Fibroblast of lung (primary cell): ENCODE results near the gene RASGRF2. TPM values are rescaled to one million over a fixed set of nuclear protein-coding genes. Genes with fewer than 3 reads are reported as not detected.

Experiments used
- DNase-seq, 2 donors: peaks; one replicate each; pipeline versions ENCODE4 v3.0.0 to v3.0.0-alpha.2; 2010; ENCODE audit warnings: low read depth in 2 of 2
- H2AFZ ChIP-seq: 2 replicates; pipeline ENCODE4 v1.5.1; 2012; ENCODE audit warnings: low read length, control low read depth, inconsistent platforms
- H3K27ac ChIP-seq: 2 replicates; pipeline ENCODE4 v1.5.1; 2011; ENCODE audit warnings: low read length, control low read depth; ENCODE audit not compliant: insufficient read depth
- H3K27me3 ChIP-seq: 2 replicates; pipeline ENCODE4 v1.5.1; 2011; ENCODE audit warnings: mild to moderate bottlenecking, low read length; ENCODE audit not compliant: control insufficient read depth, insufficient read depth
- H3K36me3 ChIP-seq: 2 replicates; pipeline ENCODE4 v1.5.1; 2011; ENCODE audit warnings: low read length; ENCODE audit not compliant: control insufficient read depth, insufficient read depth
- H3K4me1 ChIP-seq: 2 replicates; pipeline ENCODE4 v1.5.1; 2011; ENCODE audit warnings: low read length; ENCODE audit not compliant: control insufficient read depth, insufficient read depth; ENCODE audit errors: extremely low read depth
- H3K4me2 ChIP-seq: 2 replicates; pipeline ENCODE4 v1.5.1; 2011; ENCODE audit warnings: low read length, control low read depth; ENCODE audit not compliant: insufficient read depth; ENCODE audit errors: extremely low read depth
- H3K4me3 ChIP-seq, 4 experiments: fragments of 200-600 bp in 1 of 4; sonication (generic) in 1 of 4; replicated peaks in 1 of 4; 2 replicates each; pipeline ENCODE4 v1.5.1; 2011 to 2016; ENCODE audit warnings: low read length in 4 of 4, low read depth in 3 of 4, mild to moderate bottlenecking in 3 of 4, control low read depth in 2 of 4, inconsistent platforms in 1 of 4, mixed read lengths in 1 of 4; ENCODE audit not compliant: insufficient read depth in 1 of 4; ENCODE audit errors: control extremely low read depth in 1 of 4
- H3K79me2 ChIP-seq: 2 replicates; pipeline ENCODE4 v1.5.1; 2012; ENCODE audit warnings: mild to moderate bottlenecking, low read length, inconsistent platforms; ENCODE audit not compliant: control insufficient read depth, insufficient read depth
- H3K9ac ChIP-seq: 2 replicates; pipeline ENCODE4 v1.5.1; 2011; ENCODE audit warnings: mild to moderate bottlenecking, low read length, control low read depth; ENCODE audit not compliant: insufficient read depth
- H3K9me3 ChIP-seq: 2 replicates; pipeline ENCODE4 v1.5.1; 2012; ENCODE audit warnings: low read depth, low read length; ENCODE audit not compliant: control insufficient read depth, insufficient read depth
- H4K20me1 ChIP-seq: 2 replicates; pipeline ENCODE4 v1.5.1; 2011; ENCODE audit warnings: low read length; ENCODE audit not compliant: control insufficient read depth, insufficient read depth; ENCODE audit errors: extremely low read depth
- CTCF ChIP-seq, 2 donors: IDR thresholded peaks in 1 of 2; conservative IDR thresholded peaks in 1 of 2; 1 replicate in 1 of 2; 2 replicates in 1 of 2; pipeline ENCODE4 v1.5.1; 2011 to 2012; ENCODE audit warnings: low read length in 2 of 2, control low read depth in 1 of 2, inconsistent platforms in 1 of 2, low read depth in 1 of 2, mild to moderate bottlenecking in 1 of 2
- EZH2 ChIP-seq: IDR thresholded peaks from 2 replicates; pipeline ENCODE4 v1.5.1; 2012; ENCODE audit warnings: low read length, control low read depth, mild to moderate bottlenecking; ENCODE audit errors: missing control alignments
- polyA plus RNA-seq, 2 donors: library from polyadenylated mRNA; depleted of rRNA in 1 of 2; stranded (reverse) in 1 of 2; unstranded in 1 of 2; fragments of >200 nt; gene quantifications; 2 replicates each; pipeline ENCODE4 v1.2.1, GENCODE V29; 2011 to 2012; ENCODE audit warnings: missing spikeins in 1 of 2
- total RNA-seq: library from RNA; depleted of rRNA; stranded (reverse); fragments of >200 nt; gene quantifications from 2 replicates; pipeline ENCODE4 v1.2.1, GENCODE V29; 2014

RASGRF2 gene
- total and polyA plus RNA-seq, 2 donors (not counting 1 experiment from before 2014, with no cell fraction given), result 3.5 to 19.5 TPM

- no peak overlapping the region for H3K27ac ChIP-seq
- H3K27me3 ChIP-seq, result no peaks in the 10 kb centered on the region
- DNase-seq, result no peak
- no peaks in the 10 kb centered on the region for H3K36me3 ChIP-seq
- H3K4me2 ChIP-seq, result no peak overlapping the region
- H3K4me3 ChIP-seq, result no peak overlapping the region
- H4K20me1 ChIP-seq, result no peaks in the 10 kb centered on the region
- no peaks in the 10 kb centered on the region for H3K79me2 ChIP-seq
- H3K4me1 ChIP-seq, result no peaks in the 10 kb centered on the region
- H3K9me3 ChIP-seq, result no peaks in the 10 kb centered on the region
- no peak overlapping the region for H2AFZ ChIP-seq
- TF ChIP-seq CTCF (conservative IDR thresholded peaks at IDR 0.05 in 1 of 2, IDR thresholded peaks at IDR 0.05 in 1 of 2; ENCODE audit: low read depth in 1 of 2, low read length in 2 of 2) (no peak), EZH2 (no peak)
- H3K9ac ChIP-seq, result no peak overlapping the region
Measured at GRCh38 chr5:81187885-81188284, 227.7 kb downstream of the RASGRF2 start.

GRCh38 chr5:81188962-81189361, 228.8 kb downstream of the RASGRF2 start:
- Histone ChIP-seq H4K20me1 (no peaks in the 10 kb centered on the region), H3K79me2 (no peaks in the 10 kb centered on the region), H3K4me1 (no peaks in the 10 kb centered on the region), H3K9ac (no peak overlapping the region), H3K36me3 (no peaks in the 10 kb centered on the region), H3K4me2 (no peak overlapping the region), H3K27me3 (no peaks in the 10 kb centered on the region), H3K4me3 (no peak overlapping the region), H3K9me3 (no peaks in the 10 kb centered on the region), H3K27ac (no peak overlapping the region), H2AFZ (no peak overlapping the region)
- TF ChIP-seq EZH2 (no peak), CTCF (conservative IDR thresholded peaks at IDR 0.05 in 1 of 2, IDR thresholded peaks at IDR 0.05 in 1 of 2; ENCODE audit: low read depth in 1 of 2, low read length in 2 of 2) (no peak)
- no peak for DNase-seq

GRCh38 chr5:81189875-81190498, 229.8 kb downstream of the RASGRF2 start:
- Histone ChIP-seq H3K9ac (no peak overlapping the region), H3K4me1 (no peaks in the 10 kb centered on the region), H3K4me3 (no peak overlapping the region), H3K4me2 (no peak overlapping the region), H4K20me1 (no peaks in the 10 kb centered on the region), H3K79me2 (no peaks in the 10 kb centered on the region), H3K27me3 (no peaks in the 10 kb centered on the region), H3K9me3 (no peaks in the 10 kb centered on the region), H3K36me3 (no peaks in the 10 kb centered on the region), H2AFZ (no peak overlapping the region), H3K27ac (no peak overlapping the region)
- no peak for TF ChIP-seq EZH2
- TF ChIP-seq CTCF (conservative IDR thresholded peaks at IDR 0.05 in 1 of 2, IDR thresholded peaks at IDR 0.05 in 1 of 2; ENCODE audit: low read depth in 1 of 2, low read length in 2 of 2), result no peak
- no peak for DNase-seq
